H9 (cell line): ENCODE results near the gene KIAA0753. TPM values are rescaled to one million over a fixed set of nuclear protein-coding genes. Genes with fewer than 3 reads are reported as not detected.

Source experiments
- DNase-seq: peaks from one replicate; pipeline ENCODE4 v3.0.0-alpha.2; 2017
- H2AFZ ChIP-seq: one replicate; pipeline ENCODE4 v1.6.1; 2013; ENCODE audit warnings: mild to moderate bottlenecking, low read length, control low read depth, moderate library complexity
- H2AK5ac ChIP-seq: 2 replicates; pipeline ENCODE4 v1.6.1; 2013; ENCODE audit warnings: low read length, control low read depth, mixed read lengths; ENCODE audit not compliant: insufficient read length
- H2BK120ac ChIP-seq: one replicate; pipeline ENCODE4 v1.6.1; 2013; ENCODE audit warnings: low read depth, mild to moderate bottlenecking, low read length, control low read depth, inconsistent platforms; ENCODE audit not compliant: poor library complexity, severe bottlenecking
- H2BK12ac ChIP-seq: 2 replicates; pipeline ENCODE4 v1.6.1; 2013; ENCODE audit warnings: low read length, control low read depth, mixed read lengths, low read depth; ENCODE audit not compliant: insufficient read length
- H2BK15ac ChIP-seq: 2 replicates; pipeline ENCODE4 v1.6.1; 2013; ENCODE audit warnings: low read depth, low read length, control low read depth
- H2BK20ac ChIP-seq: one replicate; pipeline ENCODE4 v1.6.1; 2013; ENCODE audit warnings: low read depth, mild to moderate bottlenecking, low read length, control low read depth, inconsistent platforms; ENCODE audit not compliant: poor library complexity, severe bottlenecking
- H2BK5ac ChIP-seq: 2 replicates; pipeline ENCODE4 v1.6.1; 2013; ENCODE audit warnings: low read length, control low read depth, mixed read lengths; ENCODE audit not compliant: insufficient read length
- H3K14ac ChIP-seq: 2 replicates; pipeline ENCODE4 v1.6.1; 2013; ENCODE audit warnings: low read length, control low read depth; ENCODE audit not compliant: insufficient read depth
- H3K18ac ChIP-seq: 2 replicates; pipeline ENCODE4 v1.6.1; 2013; ENCODE audit warnings: low read depth, mild to moderate bottlenecking, mixed read lengths, low read length, control low read depth; ENCODE audit not compliant: insufficient read length
- H3K23ac ChIP-seq: 2 replicates; pipeline ENCODE4 v1.6.1; 2013; ENCODE audit warnings: low read length, control low read depth, mixed read lengths, low read depth; ENCODE audit not compliant: insufficient read length
- H3K23me2 ChIP-seq: 2 replicates; pipeline ENCODE4 v1.6.1; 2013; ENCODE audit warnings: low read depth, mild to moderate bottlenecking, mixed read lengths, low read length, control low read depth; ENCODE audit not compliant: insufficient read length, poor library complexity, severe bottlenecking
- H3K27ac ChIP-seq: 2 replicates; pipeline ENCODE4 v1.5.1; 2013; ENCODE audit warnings: low read length, control low read depth, mixed read lengths, low read depth; ENCODE audit not compliant: insufficient read length
- H3K27me3 ChIP-seq: 2 replicates; pipeline ENCODE4 v1.6.1; 2013; ENCODE audit warnings: low read length, control low read depth, inconsistent platforms; ENCODE audit not compliant: insufficient read depth
- H3K4ac ChIP-seq: 2 replicates; pipeline ENCODE4 v1.6.1; 2013; ENCODE audit warnings: low read depth, mild to moderate bottlenecking, control low read depth, inconsistent platforms, low read length, moderate library complexity
- H3K4me1 ChIP-seq: 2 replicates; pipeline ENCODE4 v1.6.1; 2013; ENCODE audit warnings: low read length, control low read depth, inconsistent platforms; ENCODE audit not compliant: insufficient read depth
- H3K4me2 ChIP-seq: 2 replicates; pipeline ENCODE4 v1.6.1; 2013; ENCODE audit warnings: low read length, control low read depth, mixed read lengths; ENCODE audit not compliant: insufficient read length, insufficient read depth
- H3K56ac ChIP-seq: 2 replicates; pipeline ENCODE4 v1.6.1; 2013; ENCODE audit warnings: low read depth, mild to moderate bottlenecking, mixed read lengths, low read length, control low read depth; ENCODE audit not compliant: insufficient read length
- H3K79me1 ChIP-seq: 2 replicates; pipeline ENCODE4 v1.6.1; 2013; ENCODE audit warnings: low read depth, mild to moderate bottlenecking, moderate library complexity, low read length, control low read depth, inconsistent platforms; ENCODE audit not compliant: insufficient read depth, poor library complexity, severe bottlenecking
- H3K79me2 ChIP-seq: 2 replicates; pipeline ENCODE4 v1.6.1; 2013; ENCODE audit warnings: low read length, control low read depth, inconsistent platforms; ENCODE audit not compliant: insufficient read depth
- H3K9ac ChIP-seq: 2 replicates; pipeline ENCODE4 v1.6.1; 2013; ENCODE audit warnings: low read length, control low read depth, mixed read lengths; ENCODE audit not compliant: insufficient read length; ENCODE audit errors: extremely low read depth
- H3K9me3 ChIP-seq: one replicate; pipeline ENCODE4 v1.6.1; 2013; ENCODE audit warnings: low read depth, low read length, inconsistent platforms; ENCODE audit not compliant: control insufficient read depth
- H3T11ph ChIP-seq: one replicate; pipeline ENCODE4 v1.6.1; 2013; ENCODE audit warnings: mild to moderate bottlenecking, low read length, control low read depth, inconsistent platforms
- H4K20me1 ChIP-seq: one replicate; pipeline ENCODE4 v1.6.1; 2013; ENCODE audit not compliant: control insufficient read depth, insufficient read length, insufficient read depth
- H4K5ac ChIP-seq: 2 replicates; pipeline ENCODE4 v1.6.1; 2013; ENCODE audit warnings: low read depth, mild to moderate bottlenecking, mixed read lengths, low read length, control low read depth; ENCODE audit not compliant: insufficient read length
- H4K8ac ChIP-seq: replicated peaks from 2 replicates; pipeline ENCODE4 v1.6.1; 2013; ENCODE audit warnings: low read length, control low read depth, mixed read lengths, low read depth; ENCODE audit not compliant: insufficient read length
- H4K91ac ChIP-seq: 2 replicates; pipeline ENCODE4 v1.6.1; 2013; ENCODE audit warnings: low read depth, mild to moderate bottlenecking, moderate library complexity, mixed read lengths, low read length, control low read depth; ENCODE audit not compliant: insufficient read length
- H3K27ac Mint-ChIP-seq, 3 experiments: 2 replicates in 2 of 3; 3 replicates in 1 of 3; pipeline ENCODE4 v1.8.0; 2020 to 2021; ENCODE audit warnings: mixed read lengths in 3 of 3, mild to moderate bottlenecking in 1 of 3, moderate library complexity in 1 of 3
- H3K27me3 Mint-ChIP-seq: 2 replicates; pipeline ENCODE4 v1.8.0; 2021; ENCODE audit warnings: low read depth, mild to moderate bottlenecking, moderate library complexity, mixed read lengths
- H3K36me3 Mint-ChIP-seq, 3 experiments: 2 replicates in 2 of 3; 3 replicates in 1 of 3; pipeline ENCODE4 v1.8.0; 2020 to 2021; ENCODE audit warnings: low read depth in 3 of 3, mixed read lengths in 3 of 3; ENCODE audit not compliant: insufficient read depth in 1 of 3
- H3K4me1 Mint-ChIP-seq, 2 experiments: 2 replicates each; pipeline ENCODE4 v1.8.0; 2020; ENCODE audit warnings: mixed read lengths in 2 of 2
- H3K4me3 Mint-ChIP-seq, 2 experiments: 2 replicates in 1 of 2; 3 replicates in 1 of 2; pipeline ENCODE4 v1.8.0; 2020 to 2021; ENCODE audit warnings: mild to moderate bottlenecking in 2 of 2, mixed read lengths in 2 of 2, moderate library complexity in 1 of 2
- H3K9me3 Mint-ChIP-seq, 2 experiments: 2 replicates in 1 of 2; 3 replicates in 1 of 2; pipeline ENCODE4 v1.8.0; 2020; ENCODE audit warnings: mild to moderate bottlenecking in 2 of 2, mixed read lengths in 2 of 2, moderate library complexity in 1 of 2
- WGBS: extraction: QIAGEN DNeasy Blood & Tissue Kit; methylation state at CpG from one replicate; pipeline ENCODE4 v1.1.7; 2013; ENCODE audit warnings: missing lambda C conversion rate, low lambda C conversion rate, mixed read lengths; ENCODE audit not compliant: insufficient read length; ENCODE audit errors: extremely low coverage; 5-methylcytosine and 5-hydroxymethylcytosine counted together
- total RNA-seq: library from RNA; stranded (reverse); gene quantifications from 2 replicates; pipeline ENCODE4 v1.2.1, GENCODE V29; 2021
- TF ChIP-seq, protein P1 (sequence below): fragments of 200-600 bp; sonication (generic); conservative IDR thresholded peaks from 3 replicates; pipeline ENCODE4 v1.8.0; 2021; ENCODE audit warnings: antibody characterized with exemption, mild to moderate bottlenecking

The KIAA0753 gene
- total RNA-seq, 1 experiment from 2014 or later, result 37.2 TPM

DNA sequence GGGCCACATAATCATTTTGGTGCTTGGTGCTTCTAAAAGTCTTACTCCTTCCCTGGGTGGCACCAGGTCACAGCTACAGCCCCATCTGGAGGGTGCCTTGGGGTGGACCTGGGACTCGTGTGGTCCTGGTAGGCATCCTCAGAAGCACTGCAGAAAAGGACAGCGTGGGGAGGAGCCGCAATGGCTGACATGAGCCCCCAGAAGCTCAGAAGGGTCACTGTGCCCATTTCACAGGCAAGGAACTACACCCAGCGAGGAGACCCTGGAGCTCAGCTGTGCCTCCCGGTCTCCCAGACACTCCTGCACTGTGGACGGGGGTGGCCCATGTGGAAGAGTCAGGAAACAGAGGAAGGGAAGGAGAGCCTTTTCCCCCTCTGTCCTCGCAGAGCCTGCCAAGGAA, 37.4 kb upstream of the KIAA0753 start:
- no peaks in the 10 kb centered on the region; a peak in 1 of 7 replicates for H3K36me3 Mint-ChIP-seq
- no peak overlapping the region for H2BK12ac ChIP-seq
- H3K4me1 Mint-ChIP-seq, result peaks cover 2 to 5% of the 10 kb centered on the region in 2 experiments; a peak in 2 of 4 replicates
- no peak overlapping the region for H2AFZ ChIP-seq
- TF ChIP-seq, protein P1, sequence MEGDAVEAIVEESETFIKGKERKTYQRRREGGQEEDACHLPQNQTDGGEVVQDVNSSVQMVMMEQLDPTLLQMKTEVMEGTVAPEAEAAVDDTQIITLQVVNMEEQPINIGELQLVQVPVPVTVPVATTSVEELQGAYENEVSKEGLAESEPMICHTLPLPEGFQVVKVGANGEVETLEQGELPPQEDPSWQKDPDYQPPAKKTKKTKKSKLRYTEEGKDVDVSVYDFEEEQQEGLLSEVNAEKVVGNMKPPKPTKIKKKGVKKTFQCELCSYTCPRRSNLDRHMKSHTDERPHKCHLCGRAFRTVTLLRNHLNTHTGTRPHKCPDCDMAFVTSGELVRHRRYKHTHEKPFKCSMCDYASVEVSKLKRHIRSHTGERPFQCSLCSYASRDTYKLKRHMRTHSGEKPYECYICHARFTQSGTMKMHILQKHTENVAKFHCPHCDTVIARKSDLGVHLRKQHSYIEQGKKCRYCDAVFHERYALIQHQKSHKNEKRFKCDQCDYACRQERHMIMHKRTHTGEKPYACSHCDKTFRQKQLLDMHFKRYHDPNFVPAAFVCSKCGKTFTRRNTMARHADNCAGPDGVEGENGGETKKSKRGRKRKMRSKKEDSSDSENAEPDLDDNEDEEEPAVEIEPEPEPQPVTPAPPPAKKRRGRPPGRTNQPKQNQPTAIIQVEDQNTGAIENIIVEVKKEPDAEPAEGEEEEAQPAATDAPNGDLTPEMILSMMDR, result no peak
- H3K27ac Mint-ChIP-seq, result no peak overlapping the region
- H3T11ph ChIP-seq, result no peak overlapping the region
- no peak overlapping the region for H4K91ac ChIP-seq
- H3K18ac ChIP-seq, result no peak overlapping the region
- no peak overlapping the region for H3K14ac ChIP-seq
- H4K20me1 ChIP-seq, result no peaks in the 10 kb centered on the region
- H3K56ac ChIP-seq, result no peak overlapping the region
- H3K79me1 ChIP-seq, result no peaks in the 10 kb centered on the region
- H3K23me2 ChIP-seq, result no peaks in the 10 kb centered on the region
- no CpG with 5 or more reads among the region's 7 CpGs for WGBS
- no peak overlapping the region for H4K5ac ChIP-seq
- no peak for DNase-seq
- H3K4me1 ChIP-seq, result no peaks in the 10 kb centered on the region
- H3K27me3 Mint-ChIP-seq, result peaks cover 2% of the 10 kb centered on the region
- H2BK15ac ChIP-seq, result no peak overlapping the region
- H3K79me2 ChIP-seq, result no peaks in the 10 kb centered on the region
- no peak overlapping the region for H3K9ac ChIP-seq
- H3K4me2 ChIP-seq, result no peak overlapping the region
- no peaks in the 10 kb centered on the region for H3K9me3 Mint-ChIP-seq
- no peaks in the 10 kb centered on the region for H3K9me3 ChIP-seq
- H4K8ac ChIP-seq, result no peak overlapping the region
- H2BK20ac ChIP-seq, result no peak overlapping the region
- no peak overlapping the region for H3K27ac ChIP-seq
- no peaks in the 10 kb centered on the region for H3K27me3 ChIP-seq
- no peak overlapping the region for H2BK120ac ChIP-seq
- H3K4ac ChIP-seq, result no peak overlapping the region
- no peak overlapping the region for H3K23ac ChIP-seq
- no peak overlapping the region for H2BK5ac ChIP-seq
- H2AK5ac ChIP-seq, result no peak overlapping the region
- H3K4me3 Mint-ChIP-seq, result no peak overlapping the region
